HG03066 (cell line): ENCODE results near the gene SYNE1.
"Not testable (repeated sequence)": the region's sequence is repeated elsewhere in the genome, so short reads cannot be mapped to it uniquely, and the experiment has no call there.

Experiments
- ATAC-seq: cut with Tn5 transposase; IDR thresholded peaks from one replicate; pipeline ENCODE4 v1.9.1; 2021; ENCODE audit warnings: low read depth; ENCODE audit not compliant: unreplicated experiment

Gene SYNE1

DNA sequence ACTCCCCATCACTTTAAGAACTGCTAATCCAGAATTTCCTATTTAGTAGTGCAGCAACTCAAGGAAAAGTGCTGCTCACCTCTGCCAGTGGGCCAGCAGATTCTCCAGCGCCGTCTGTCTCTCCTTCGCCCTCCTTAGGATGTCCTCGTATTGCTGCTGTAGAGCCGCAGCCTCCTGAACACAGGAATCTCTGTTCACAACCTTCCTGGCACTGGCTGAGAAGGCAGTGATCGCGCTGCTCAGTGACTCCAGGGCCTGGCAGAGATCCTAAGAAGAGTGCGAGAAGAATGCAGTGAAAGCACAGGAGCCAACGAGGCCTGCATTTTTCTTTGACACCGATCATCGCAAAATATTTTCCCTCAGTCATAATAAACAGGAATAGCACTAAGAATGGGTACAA is 209.0 kb downstream of the SYNE1 start:
- ATAC-seq: no peak

DNA sequence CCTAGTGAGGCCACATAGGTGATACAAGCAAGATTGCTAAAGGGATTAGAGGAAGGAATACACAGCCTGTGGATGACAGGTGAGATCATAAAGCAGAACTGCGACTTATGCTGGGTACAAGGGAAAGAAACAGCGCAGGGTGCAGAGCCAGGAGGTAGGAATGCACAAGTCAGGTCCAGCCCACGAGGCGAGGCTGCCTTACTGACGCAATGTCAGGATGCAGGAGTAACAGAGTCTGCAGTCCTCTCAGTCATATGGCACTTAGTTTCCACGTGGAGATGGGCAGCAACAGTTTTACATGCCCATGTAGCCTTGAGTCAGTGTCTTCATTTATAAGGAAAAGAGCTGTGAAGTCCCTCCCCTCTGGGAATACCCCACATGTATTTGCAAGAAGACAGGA is 210.9 kb downstream of the SYNE1 start:
- ATAC-seq: no peak

DNA sequence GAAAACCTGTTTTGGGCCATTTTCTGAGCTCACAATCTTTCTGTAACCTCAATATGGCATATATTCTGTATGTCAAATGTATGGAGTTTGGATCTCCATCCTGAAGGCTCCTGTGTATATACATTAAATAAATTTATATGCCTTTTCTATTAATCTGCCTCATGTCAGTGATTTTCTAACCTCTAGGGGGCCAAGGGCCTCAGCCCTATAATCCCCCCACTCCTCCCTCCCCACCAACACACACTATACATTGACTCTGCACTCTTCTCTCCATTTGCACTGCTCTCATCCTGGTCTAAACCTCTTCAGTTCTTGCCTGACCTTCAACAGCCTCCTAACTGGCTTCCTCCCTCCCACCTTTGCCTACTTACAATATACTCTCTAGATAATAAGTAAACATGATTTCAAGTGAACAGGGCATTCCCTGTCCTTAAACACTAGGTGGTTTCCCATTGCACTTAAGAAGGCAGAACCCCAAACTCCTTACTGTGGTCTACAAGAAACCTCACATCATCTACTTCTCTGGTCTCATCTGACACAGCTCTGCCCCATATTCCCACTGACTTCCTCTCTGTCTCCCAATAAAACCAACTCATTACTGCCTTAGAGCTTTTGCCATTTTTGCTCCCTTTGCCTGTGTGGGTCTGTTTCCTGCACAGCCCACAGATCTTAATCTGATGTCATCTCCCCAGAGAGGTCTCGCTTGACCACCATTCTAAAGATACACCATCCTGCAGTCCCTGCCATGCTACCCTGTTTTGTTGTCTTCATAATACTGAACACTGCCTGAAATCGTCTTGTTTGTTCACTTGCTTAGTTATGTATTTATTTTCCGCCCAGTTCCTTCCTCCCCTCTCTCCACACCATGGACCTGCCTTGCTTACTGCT is 213.7 kb downstream of the SYNE1 start:
- no peak for ATAC-seq

DNA sequence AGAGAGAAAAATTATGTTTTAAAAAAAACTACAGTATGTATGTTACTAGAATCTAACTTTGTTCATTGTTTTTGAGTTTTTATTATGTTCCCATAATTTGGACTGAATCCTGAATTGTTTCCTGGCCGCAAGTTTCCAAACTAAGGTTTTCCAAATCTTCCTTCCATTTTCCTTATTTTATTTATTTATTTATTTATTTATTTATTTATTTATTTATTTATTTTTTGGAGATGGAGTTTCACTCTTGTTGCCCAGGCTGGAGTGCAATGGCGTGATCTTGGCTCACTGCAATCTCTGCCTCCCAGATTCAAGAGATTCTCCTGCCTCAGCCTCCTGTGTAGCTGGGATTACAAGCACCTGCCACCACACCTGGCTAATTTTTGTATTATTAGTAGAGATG is 215.7 kb downstream of the SYNE1 start:
- not testable (repeated sequence) for ATAC-seq

DNA sequence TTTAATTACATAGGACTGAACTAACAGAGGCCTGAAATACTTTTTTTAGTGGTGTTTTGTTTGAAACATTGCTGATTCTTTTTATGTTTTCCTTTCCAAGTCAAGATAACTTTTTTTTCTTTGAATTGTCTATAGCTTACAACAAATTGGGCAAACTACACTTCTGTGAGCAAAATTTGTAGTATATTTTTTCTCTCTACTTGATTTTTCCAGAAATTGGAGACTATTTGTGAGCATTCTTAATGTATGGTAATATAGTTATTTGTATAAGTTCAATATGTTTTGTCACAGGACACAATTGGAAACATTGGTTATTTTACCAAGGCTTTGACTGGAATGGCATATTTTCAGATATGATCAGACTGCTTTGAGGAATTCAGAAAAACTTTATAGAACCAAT is 216.5 kb downstream of the SYNE1 start:
- ATAC-seq: no peak

DNA sequence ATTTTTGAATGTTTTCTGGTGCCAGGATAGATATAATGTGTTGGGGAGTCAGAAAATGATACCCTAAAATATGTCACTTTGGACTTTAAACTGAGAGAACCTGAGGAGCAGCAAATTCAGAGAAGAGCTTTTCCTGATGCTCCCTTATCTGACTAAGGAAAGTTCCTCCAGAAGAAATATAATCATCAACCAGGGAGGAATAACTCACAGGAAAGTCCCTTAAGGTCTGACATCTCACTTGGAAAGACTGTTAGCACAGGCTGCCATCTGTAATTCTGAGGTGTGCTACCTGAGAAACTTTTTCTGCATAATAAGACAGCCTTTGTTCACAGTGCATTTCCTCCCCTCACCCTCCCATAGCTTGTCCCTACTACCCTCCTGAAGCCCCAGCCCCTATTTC is 218.6 kb downstream of the SYNE1 start:
- ATAC-seq: no peak

DNA sequence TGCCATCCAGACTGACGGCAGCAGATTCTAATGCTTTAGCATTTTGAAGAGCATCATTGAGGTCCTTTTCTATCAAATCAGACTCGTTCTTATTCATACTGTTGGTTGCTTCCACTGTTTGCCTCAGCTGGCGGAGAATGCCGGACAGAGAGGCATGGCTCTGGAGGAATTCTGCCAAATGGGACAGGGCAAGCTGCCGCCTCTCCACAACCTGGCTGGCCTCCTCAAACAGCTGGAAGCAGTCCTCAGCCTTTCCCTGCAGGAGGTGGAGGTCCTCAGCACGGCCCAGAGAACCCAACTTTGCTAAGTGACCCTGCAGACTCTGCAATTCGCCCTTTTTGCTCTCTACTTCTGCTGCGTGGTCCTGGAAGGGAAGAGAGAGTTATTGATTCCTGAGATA is 220.5 kb downstream of the SYNE1 start:
- no peak for ATAC-seq

DNA sequence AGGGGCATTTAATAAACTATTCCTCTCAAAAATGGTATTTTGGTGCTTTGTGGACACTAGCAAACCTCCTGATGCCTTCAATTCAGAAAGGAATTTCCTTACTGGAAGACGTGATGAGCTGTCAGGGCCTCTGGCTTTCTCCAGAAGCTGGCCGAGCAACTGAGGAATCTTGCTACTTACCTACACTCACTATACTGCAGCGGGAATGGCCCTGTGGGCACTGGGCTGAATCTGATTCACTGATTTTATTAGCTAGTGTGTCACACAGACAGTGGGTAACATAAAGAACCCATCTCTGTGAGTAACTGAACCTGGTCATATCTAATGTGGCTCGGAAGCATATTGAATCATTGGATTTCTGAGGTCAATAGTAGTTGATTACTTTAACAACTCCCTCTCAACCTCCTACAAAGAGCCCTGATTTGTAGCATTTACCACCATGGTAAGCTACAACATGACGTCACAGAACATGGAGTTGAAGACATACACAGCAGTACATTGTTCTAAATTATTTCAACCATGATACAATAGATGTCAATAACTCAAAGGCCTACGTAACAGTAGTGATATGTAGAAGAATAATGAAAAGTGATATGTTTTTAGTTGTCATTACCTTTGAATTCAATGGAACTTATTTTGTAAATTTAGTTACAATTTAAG is 232.1 kb downstream of the SYNE1 start:
- ATAC-seq: no peak

DNA sequence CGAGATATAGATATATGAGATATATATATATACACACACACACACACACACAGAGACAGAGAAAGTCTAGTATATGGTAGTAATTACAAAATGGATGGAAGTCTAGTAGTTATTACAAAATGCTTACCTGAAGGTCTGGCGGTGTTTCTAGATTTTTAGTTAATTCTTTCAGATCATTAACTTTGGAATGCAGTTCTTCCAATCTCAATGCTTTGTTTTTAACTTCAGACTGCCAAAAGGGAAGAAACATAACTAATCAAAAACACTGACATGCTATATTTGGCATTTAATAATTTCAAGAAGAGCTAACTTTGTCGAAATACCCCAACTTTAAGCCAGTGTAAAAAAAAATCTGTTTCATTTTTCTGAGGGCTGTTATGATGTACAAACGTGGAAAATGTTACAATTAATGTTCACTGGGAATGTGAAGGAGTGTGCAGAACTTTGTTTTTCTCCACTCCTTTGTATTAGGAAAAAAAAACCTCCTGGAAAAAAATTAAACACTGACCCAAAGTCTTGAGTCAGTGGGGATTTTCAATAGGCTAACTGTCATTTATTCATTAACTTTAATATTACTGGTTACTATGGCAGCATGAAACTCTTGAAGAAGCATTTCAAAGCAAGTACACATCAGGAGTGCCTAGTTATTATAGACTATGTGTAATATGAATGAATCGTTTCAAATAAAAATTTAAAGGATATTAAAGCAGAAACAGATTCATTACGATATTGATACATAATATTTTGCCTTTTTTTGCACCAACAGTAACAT is 232.9 kb downstream of the SYNE1 start:
- no peak for ATAC-seq

DNA sequence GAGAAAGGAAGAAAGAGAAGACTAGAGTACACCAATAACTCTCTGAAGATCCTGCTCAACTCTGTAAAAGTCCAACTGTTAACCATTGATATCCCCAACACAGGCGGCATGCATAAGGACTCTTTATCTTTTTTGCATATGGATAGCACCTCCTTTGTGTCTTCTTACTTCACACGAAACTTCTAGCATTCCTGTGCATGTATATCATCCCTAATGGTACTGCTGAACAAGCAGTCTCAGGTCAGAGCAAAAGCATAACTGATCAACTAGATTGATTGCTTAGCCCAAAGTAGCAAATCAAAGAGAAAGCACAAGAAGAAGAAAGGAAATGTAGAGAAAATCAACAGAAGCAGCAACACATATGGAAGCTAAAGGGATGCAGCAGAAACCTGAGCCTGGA is 234.4 kb downstream of the SYNE1 start:
- ATAC-seq: no peak

DNA sequence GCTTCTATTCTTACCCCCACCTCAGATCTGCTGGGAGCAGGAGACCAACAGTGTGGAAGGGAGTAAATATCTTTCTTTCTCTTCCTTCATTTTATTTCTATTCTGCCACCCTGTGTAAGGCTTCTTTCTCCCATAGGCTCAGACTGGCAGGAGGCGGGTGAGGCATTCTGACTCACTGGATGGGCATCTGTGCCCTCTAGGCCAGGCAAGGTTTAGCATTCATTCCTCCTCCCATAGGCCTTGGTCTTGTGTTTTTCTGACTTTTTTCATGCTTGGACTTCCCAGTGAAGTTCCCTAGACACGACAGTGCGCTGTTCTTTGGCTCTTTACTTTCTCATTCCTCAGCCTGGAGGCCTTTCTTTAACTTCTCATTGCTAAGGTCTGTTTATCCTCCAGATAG is 235.2 kb downstream of the SYNE1 start:
- no peak for ATAC-seq

DNA sequence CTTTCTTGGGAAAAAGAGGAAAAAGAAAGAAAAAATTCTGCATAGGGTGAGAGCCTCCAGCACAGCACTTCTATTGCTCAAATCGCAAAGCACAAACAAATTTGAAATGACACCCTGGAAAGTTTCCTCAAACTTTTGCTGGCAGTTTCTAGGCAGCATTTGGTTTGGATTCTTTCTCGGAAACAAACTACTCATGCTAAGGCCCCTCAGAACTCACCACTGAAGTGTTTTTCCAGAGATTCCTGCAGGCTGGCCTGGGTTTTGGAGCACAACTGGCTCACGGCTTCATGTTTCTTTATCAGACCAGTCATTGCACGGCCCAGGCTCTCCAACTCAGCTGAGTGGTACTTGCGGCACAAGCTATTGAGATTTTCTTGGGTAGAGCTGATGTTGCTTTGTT is 237.8 kb downstream of the SYNE1 start:
- ATAC-seq: no peak

DNA sequence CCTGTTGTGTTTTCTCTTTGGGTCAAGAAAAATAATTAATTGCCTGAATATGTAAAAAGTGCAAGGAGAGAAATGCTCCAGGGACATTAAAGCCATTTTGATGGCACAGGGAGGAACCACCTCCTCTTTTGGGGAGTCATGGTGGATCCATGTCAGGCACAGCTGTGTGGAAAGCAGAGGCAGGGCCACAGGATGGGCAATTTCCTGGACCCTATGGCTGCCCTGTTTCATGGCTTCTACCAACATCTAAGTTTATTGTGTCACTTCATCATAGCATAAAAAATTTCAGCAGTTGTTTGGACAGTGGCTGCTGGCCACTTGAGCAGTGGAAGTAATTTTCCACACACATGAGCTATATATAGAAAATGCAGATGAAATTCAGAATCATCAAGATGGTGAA is 238.2 kb downstream of the SYNE1 start:
- no peak for ATAC-seq

DNA sequence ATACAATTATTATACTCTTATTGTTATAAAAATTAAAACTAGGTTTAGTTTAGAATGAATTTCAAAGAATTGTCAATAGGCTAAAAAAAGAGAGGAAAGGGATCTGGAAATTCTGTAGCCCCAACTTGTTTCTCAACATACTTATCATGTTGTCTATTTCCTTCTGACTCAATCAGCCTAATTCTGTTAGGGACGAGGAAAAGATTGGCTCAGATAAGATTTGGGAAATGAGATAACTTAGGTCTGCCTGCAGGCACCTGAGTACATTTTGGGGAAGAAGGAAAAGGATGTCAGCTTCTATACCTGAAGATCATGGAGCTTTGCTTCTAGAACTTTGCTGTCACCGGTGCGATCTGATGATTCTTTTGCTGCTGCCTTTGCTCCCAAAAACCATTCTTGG is 238.8 kb downstream of the SYNE1 start:
- no peak for ATAC-seq

DNA sequence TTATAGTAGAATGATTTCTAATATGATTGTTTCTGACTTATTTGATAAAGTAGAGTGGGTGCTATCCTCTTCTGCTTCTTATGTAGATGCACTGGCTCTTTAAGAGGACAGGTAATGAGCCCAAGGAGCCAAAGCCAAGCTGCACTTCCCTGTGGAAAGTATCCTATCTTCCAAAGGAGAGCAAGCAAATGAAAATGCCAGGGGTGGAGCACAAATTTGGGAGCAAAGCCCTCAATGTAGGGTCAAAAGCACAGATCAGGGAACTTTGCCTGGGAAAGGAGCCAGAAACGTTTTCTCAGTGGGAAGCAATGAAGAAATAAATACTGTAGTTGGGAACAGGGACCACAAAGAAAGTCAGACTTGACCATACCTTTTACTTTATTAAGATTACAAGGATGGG is 242.9 kb downstream of the SYNE1 start:
- ATAC-seq: no peak

DNA sequence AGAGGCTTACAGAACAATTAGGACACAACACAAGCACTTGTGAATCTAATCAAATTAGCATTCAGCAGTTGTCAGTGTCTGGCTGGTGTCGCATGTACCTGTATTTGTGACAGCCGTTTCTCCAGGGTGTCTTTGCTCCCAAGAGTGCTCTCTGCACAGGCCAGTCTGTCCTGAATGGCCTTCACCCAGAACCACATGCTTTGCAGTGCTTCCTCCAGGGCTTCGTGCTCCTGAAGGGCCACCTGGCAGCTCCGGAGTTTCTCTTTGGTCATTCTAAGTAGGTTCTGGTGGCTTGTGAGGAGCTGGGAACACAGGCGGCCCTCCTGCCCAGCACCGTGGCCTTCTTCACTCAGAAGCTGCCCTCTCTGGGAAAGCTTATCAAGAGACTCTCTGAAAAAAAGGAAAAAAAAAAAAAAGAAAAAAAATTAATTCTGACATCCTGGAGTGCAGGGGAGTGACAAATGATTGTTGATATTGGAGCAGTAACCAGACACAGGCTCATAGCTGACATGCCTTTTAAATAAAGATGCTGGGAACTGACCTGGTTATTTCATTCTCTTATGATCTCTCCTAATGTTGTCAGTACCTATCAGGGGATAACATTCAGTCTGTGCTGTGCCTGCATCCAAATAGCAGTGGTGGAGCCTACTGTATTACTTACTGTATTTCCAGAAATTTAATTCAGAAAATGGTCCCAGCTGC is 245.8 kb downstream of the SYNE1 start:
- ATAC-seq: no peak

DNA sequence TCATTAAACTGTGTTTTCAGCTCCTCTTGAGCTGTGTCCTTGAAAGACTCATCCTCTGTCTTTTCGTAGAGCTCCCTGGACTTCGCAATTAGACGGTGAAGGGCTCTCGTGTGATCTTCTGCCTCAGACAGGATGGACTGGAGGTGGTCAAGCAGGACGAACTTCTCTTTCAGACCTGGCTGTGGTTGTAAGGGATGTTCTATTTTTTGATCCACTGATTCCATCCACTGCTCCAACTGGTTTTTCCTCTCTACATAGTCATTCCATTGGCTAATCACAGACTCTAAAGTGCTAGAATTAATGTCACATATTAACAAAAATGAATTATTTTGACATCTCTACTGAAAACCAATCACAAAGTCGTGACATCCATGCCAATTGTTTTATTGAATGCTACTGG is 250.1 kb downstream of the SYNE1 start:
- ATAC-seq: no peak

DNA sequence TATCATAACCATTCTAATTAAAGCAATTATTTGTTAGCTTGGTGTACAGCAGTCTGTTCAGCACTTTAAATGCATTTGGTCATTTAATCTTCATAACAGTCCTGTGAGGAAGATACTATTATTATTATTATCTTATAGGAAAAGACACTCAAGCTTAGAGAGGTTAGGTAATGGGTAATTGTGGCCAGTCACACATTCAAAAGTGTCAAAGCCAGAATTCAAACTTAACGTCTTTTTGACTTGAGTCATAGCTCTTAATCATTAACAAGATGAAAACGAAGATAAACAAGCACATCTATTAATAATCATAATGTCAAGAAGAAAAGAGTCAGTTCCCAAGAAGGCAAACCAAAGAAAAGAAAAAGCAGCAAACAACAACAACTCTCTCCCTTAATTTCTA is 251.0 kb downstream of the SYNE1 start:
- ATAC-seq: no peak

DNA sequence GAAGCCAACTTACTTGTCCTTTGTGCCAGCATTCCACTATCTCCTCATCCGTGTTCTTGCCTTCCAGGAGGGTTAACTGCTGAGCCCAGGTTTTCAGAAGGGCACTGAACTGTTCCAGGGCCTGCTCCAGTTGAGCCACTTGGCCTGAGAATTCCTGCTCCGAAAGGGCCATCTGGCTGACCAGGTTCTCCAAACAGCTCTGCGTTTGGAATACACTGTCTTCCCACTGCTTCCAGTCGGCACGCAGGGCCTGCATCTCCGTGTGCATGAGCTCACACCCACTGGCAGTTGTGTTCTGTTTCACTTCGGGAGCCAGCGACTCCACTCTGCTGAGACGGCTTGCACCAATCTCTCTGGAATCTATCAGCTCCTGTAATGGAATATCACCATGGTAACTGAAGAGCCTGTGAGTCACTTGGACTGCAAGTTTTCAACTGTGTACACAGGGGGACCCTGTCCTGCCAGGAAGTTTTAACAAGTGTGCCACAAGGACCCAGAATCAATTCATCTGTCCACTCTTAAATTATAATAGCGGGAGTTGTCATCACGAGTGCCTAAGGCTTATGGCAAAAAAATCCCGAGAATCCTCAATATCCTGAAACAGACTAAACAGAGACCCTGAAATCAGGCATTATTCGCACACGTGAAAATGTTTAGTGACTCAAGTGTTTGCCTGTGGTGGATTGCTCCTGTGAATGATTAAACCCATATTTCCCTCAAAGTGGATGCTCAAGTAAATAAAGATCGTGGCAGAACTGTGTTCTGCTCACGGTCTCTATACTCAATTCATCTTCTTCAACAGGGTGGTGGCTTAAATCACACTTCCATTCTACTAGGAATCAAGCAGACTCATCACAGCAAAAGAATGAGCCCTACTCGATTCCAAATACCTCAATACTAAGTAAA is 255.9 kb downstream of the SYNE1 start:
- ATAC-seq: no peak

DNA sequence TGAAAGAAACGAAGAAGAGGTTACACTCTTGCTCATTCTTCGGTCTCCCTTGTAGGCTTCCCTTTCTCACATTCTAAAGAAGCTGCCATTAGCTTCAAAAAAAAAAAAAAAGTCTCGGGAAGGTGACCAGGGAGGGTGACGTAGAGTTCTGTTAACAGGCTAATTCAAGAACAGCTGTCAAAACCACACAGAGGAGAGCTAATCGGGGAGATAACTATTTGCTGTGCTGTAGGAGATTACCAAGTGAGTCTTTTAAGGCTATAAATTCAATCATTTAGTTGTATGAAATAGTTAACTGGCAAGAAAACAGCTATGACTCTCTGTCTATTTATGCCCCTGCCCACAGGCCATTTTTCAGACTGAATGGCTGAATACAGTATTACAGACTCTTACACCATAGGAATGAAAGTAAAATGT is 256.8 kb downstream of the SYNE1 start:
- no peak for ATAC-seq
